ENCODE results near the gene CPNE1.

DNA sequence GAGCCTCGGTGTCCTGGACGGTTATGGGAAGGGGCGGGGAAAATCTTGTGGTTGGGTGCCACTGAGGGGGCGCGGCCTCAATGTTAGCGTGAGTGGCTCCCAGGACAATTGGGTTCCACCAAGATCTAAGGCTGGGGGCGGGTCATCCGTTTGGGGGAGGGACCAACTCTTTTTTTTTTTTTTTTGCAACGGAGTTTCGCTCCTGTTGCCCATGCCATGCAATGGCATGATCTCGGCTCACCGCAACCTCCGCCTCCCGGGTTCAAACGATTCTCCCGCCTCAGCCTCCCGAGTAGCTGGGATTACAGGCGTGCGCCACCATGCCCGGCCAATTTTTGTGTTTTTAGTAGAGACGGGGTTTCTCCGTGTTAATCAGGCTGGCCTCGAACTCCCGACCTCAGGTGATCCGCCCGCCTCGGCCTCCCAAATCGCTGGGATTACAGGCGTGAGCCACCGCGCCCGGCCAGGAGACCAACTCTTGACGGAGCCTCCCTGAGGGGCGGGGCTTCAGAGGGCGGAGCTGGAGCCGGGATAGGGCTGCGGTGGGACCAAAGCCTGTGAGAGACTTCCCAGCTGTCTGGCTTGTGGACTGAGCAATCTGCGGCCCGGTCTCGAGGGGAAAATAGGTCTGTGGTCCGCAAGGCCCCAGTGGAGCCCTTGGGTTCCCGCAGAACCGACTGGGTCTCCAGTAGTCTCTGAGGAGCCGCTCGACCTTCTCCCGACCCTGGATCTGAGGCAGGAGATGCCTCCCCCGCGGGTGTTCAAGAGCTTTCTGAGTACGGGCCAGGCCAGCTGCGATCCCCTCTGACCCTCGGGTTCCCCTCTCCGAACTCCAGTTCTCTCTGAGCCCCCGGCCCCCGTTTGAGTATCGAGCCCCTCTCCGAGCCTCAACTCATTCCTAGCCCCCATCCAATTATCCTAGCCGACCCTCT lies 48.0 kb downstream of the CPNE1 start:
- no peak for TF ChIP-seq POLR2A (IDR thresholded peaks at IDR 0.05; ENCODE audit: low read length)
- no peak for TF ChIP-seq GATA1 (IDR thresholded peaks at IDR 0.05; ENCODE audit: low read depth, low read length)
